ENCODE results near the gene TRIO.

The TRIO gene

DNA sequence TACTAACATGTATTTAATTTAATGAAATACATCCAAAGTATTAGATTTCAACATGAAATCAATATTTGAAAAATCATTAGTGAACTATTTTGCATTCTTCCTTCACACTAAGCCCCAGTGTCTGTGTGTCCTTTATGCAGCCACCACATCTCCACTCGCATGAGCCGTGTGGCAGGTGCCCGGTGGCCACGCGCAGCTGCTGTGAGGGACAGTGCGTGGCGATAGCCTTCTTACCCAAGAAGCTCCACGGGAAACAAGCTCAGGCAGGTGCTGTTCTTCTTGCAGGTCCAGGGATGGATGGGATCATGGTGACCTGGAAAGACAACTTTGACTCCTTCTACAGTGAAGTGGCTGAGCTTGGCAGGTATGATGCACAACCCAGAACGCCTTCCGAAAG, 359.1 kb downstream of the TRIO start:
- H2AFZ ChIP-seq (ENCODE audit: insufficient read depth, low read length, poor library complexity), result no peak overlapping the region
- no peak overlapping the region for H4K12ac ChIP-seq (ENCODE audit: low read depth, low read length)
- DNase-seq, result no peak
- H2BK120ac ChIP-seq (ENCODE audit: insufficient read depth, low read length, poor library complexity), result no peak overlapping the region
- H3K27me3 ChIP-seq (ENCODE audit: insufficient read depth, low read length), result no peaks in the 10 kb centered on the region
- no peaks in the 10 kb centered on the region for H3K4me1 ChIP-seq (ENCODE audit: control insufficient read depth in 1 of 2, insufficient read depth in 2 of 2, low read length in 2 of 2)
- H3K79me1 ChIP-seq (ENCODE audit: low read length), result no peaks in the 10 kb centered on the region
- no peak overlapping the region for H2BK5ac ChIP-seq (ENCODE audit: low read depth, low read length, poor library complexity)
- H3K27ac ChIP-seq (ENCODE audit: low read depth, low read length), result no peak overlapping the region
- H3K18ac ChIP-seq (ENCODE audit: low read length), result no peak overlapping the region
- no peak overlapping the region for H3K23ac ChIP-seq (ENCODE audit: low read length)
- no peak overlapping the region for H3K4ac ChIP-seq (ENCODE audit: low read depth, low read length)
- H4K8ac ChIP-seq (ENCODE audit: low read depth, low read length), result no peak overlapping the region
- no peak overlapping the region for H4K91ac ChIP-seq (ENCODE audit: low read depth, low read length)
- peaks cover 80 to 83% of the 10 kb centered on the region in 2 experiments for H3K36me3 ChIP-seq (ENCODE audit: control insufficient read depth in 1 of 2, insufficient read depth in 2 of 2, low read length in 2 of 2)
- no peak overlapping the region for H2BK12ac ChIP-seq (ENCODE audit: low read length)
- no peak overlapping the region for H3K9ac ChIP-seq (ENCODE audit: low read length)
- no peaks in the 10 kb centered on the region for H3K79me2 ChIP-seq (ENCODE audit: control insufficient read depth, insufficient read depth, low read length, poor library complexity)
- no peak overlapping the region for H2AK5ac ChIP-seq (ENCODE audit: low read length)
- H3K14ac ChIP-seq (ENCODE audit: low read length), result no peak overlapping the region
- no CpG with 5 or more reads among the region's 10 CpGs for WGBS (ENCODE audit: extremely low coverage, insufficient coverage, insufficient read length)
- H3K4me3 ChIP-seq (ENCODE audit: low read depth, low read length), result no peak overlapping the region
- H3K9me3 ChIP-seq (ENCODE audit: insufficient read depth, low read depth, low read length), result peaks cover 2% of the 10 kb centered on the region
- no peak overlapping the region for H3K4me2 ChIP-seq (ENCODE audit: low read length)

DNA sequence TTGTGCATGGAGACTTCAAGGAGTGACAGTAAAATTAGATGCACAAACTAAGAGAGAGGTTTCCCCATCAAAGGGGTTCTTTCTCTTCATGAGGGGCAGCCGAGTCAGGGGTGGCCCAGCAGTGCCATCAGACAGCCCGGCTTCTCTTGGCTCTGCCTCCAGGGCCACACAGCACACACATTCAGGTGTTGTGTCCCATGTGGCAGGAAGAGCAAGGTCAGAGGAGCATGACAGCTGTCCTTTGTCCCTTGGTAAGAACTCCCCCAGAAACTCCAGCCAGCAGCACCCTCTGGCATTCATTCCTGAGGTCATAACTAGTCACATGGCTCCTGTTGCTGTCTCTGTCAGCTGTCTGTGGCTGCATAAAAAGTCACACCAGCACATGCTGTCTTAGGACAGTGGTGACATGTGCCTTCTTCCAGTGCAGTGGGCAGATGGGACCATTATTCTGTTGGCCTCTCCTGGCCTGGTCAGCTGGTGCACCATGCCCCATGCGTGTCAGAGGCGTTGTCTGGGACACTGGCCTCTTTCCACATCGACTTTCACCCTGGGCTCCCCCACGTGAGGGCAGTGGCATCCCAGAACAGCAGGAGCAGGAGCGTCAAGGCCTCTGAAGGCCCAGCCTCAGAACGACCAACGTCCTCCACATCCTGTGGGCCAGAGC, 360.0 kb downstream of the TRIO start:
- no peak overlapping the region for H2AK5ac ChIP-seq (ENCODE audit: low read length)
- H2AFZ ChIP-seq (ENCODE audit: insufficient read depth, low read length, poor library complexity), result no peak overlapping the region
- H2BK5ac ChIP-seq (ENCODE audit: low read depth, low read length, poor library complexity), result no peak overlapping the region
- H3K14ac ChIP-seq (ENCODE audit: low read length), result no peak overlapping the region
- H3K18ac ChIP-seq (ENCODE audit: low read length), result no peak overlapping the region
- peaks cover 2% of the 10 kb centered on the region for H3K9me3 ChIP-seq (ENCODE audit: insufficient read depth, low read depth, low read length)
- no peak overlapping the region for H3K23ac ChIP-seq (ENCODE audit: low read length)
- no CpG with 5 or more reads among the region's 9 CpGs for WGBS (ENCODE audit: extremely low coverage, insufficient coverage, insufficient read length)
- H3K36me3 ChIP-seq (ENCODE audit: control insufficient read depth in 1 of 2, insufficient read depth in 2 of 2, low read length in 2 of 2), result peaks cover 82 to 83% of the 10 kb centered on the region in 2 experiments
- H3K9ac ChIP-seq (ENCODE audit: low read length), result no peak overlapping the region
- no peak overlapping the region for H4K12ac ChIP-seq (ENCODE audit: low read depth, low read length)
- H3K27me3 ChIP-seq (ENCODE audit: insufficient read depth, low read length), result no peaks in the 10 kb centered on the region
- no peak overlapping the region for H3K4me3 ChIP-seq (ENCODE audit: low read depth, low read length)
- DNase-seq, result no peak
- no peaks in the 10 kb centered on the region for H3K4me1 ChIP-seq (ENCODE audit: control insufficient read depth in 1 of 2, insufficient read depth in 2 of 2, low read length in 2 of 2)
- no peak overlapping the region for H2BK12ac ChIP-seq (ENCODE audit: low read length)
- H3K27ac ChIP-seq (ENCODE audit: low read depth, low read length), result no peak overlapping the region
- H4K8ac ChIP-seq (ENCODE audit: low read depth, low read length), result no peak overlapping the region
- H3K4ac ChIP-seq (ENCODE audit: low read depth, low read length), result no peak overlapping the region
- no peaks in the 10 kb centered on the region for H3K79me2 ChIP-seq (ENCODE audit: control insufficient read depth, insufficient read depth, low read length, poor library complexity)
- H3K4me2 ChIP-seq (ENCODE audit: low read length), result no peak overlapping the region
- H4K91ac ChIP-seq (ENCODE audit: low read depth, low read length), result no peak overlapping the region
- H3K79me1 ChIP-seq (ENCODE audit: low read length), result no peaks in the 10 kb centered on the region
- H2BK120ac ChIP-seq (ENCODE audit: insufficient read depth, low read length, poor library complexity), result no peak overlapping the region

DNA sequence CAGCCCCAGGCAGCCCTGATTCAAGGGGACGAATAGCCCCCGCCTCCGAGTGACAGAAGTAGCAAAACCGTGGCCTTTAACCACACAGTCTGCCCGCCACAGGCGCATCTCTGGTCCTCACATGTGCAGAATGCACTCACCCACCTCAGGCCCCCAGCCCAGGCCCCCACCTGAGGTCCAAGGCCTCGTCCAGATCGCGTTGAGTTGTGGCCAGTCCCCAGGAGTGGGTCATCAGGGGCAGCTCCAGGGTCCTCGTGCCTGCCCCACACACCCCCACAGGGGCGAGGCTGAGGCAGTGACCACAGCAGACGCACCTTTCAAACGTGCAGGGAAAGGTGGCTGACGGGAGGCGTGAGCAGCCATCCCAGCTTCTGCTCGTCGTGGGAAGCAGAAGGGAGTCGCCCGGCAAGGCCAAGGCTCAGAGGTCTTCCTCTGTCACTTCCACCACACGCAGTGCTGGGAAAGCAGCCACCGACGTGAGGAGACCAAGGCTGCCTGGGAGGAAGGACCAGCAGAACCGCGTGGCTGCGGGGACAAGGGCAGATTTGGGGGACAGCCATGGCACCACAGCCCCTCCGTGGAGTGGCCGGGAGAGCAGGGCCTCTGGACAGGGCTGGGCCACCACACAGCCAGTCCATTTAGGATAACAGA, 360.7 kb downstream of the TRIO start:
- Histone ChIP-seq H2BK12ac (ENCODE audit: low read length) (no peak overlapping the region), H4K91ac (ENCODE audit: low read depth, low read length) (no peak overlapping the region), H3K4me3 (ENCODE audit: low read depth, low read length) (no peak overlapping the region), H4K12ac (ENCODE audit: low read depth, low read length) (no peak overlapping the region), H3K9ac (ENCODE audit: low read length) (no peak overlapping the region), H4K8ac (ENCODE audit: low read depth, low read length) (no peak overlapping the region), H3K79me1 (ENCODE audit: low read length) (no peaks in the 10 kb centered on the region), H2AFZ (ENCODE audit: insufficient read depth, low read length, poor library complexity) (no peak overlapping the region), H3K36me3 (ENCODE audit: control insufficient read depth in 1 of 2, insufficient read depth in 2 of 2, low read length in 2 of 2) (peaks cover 82% of the 10 kb centered on the region in 2 experiments), H3K4me2 (ENCODE audit: low read length) (no peak overlapping the region), H3K14ac (ENCODE audit: low read length) (no peak overlapping the region), H2BK120ac (ENCODE audit: insufficient read depth, low read length, poor library complexity) (no peak overlapping the region), H3K27me3 (ENCODE audit: insufficient read depth, low read length) (no peaks in the 10 kb centered on the region), H2AK5ac (ENCODE audit: low read length) (no peak overlapping the region), H3K23ac (ENCODE audit: low read length) (no peak overlapping the region), H3K27ac (ENCODE audit: low read depth, low read length) (no peak overlapping the region), H3K4ac (ENCODE audit: low read depth, low read length) (no peak overlapping the region), H3K9me3 (ENCODE audit: insufficient read depth, low read depth, low read length) (peaks cover 2% of the 10 kb centered on the region), H3K4me1 (ENCODE audit: control insufficient read depth in 1 of 2, insufficient read depth in 2 of 2, low read length in 2 of 2) (no peaks in the 10 kb centered on the region), H3K18ac (ENCODE audit: low read length) (no peak overlapping the region), H3K79me2 (ENCODE audit: control insufficient read depth, insufficient read depth, low read length, poor library complexity) (no peaks in the 10 kb centered on the region), H2BK5ac (ENCODE audit: low read depth, low read length, poor library complexity) (no peak overlapping the region)
- DNase-seq, result no peak
- no CpG with 5 or more reads among the region's 27 CpGs for WGBS (ENCODE audit: extremely low coverage, insufficient coverage, insufficient read length)

DNA sequence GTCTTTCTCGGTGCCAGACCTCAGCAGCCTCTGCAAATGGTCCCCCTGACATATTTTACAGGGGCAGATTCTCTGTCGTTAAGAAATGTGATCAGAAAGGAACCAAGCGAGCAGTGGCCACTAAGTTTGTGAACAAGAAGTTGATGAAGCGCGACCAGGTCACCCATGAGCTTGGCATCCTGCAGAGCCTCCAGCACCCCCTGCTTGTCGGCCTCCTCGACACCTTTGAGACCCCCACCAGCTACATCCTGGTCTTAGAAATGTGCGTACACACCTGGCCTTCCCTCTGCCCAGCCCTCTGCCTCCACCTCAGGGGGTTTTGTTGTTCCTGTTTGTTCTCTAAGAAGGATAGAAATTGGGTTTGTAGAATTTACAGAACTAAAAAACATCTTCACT, 361.2 kb downstream of the TRIO start:
- Histone ChIP-seq H3K27me3 (ENCODE audit: insufficient read depth, low read length) (no peaks in the 10 kb centered on the region), H2BK5ac (ENCODE audit: low read depth, low read length, poor library complexity) (no peak overlapping the region), H4K91ac (ENCODE audit: low read depth, low read length) (no peak overlapping the region), H3K4ac (ENCODE audit: low read depth, low read length) (no peak overlapping the region), H3K14ac (ENCODE audit: low read length) (no peak overlapping the region), H3K27ac (ENCODE audit: low read depth, low read length) (no peak overlapping the region), H3K36me3 (ENCODE audit: control insufficient read depth in 1 of 2, insufficient read depth in 2 of 2, low read length in 2 of 2) (peaks cover 77% of the 10 kb centered on the region in 2 experiments), H4K12ac (ENCODE audit: low read depth, low read length) (no peak overlapping the region), H2AK5ac (ENCODE audit: low read length) (no peak overlapping the region), H3K4me3 (ENCODE audit: low read depth, low read length) (no peak overlapping the region), H3K79me1 (ENCODE audit: low read length) (no peaks in the 10 kb centered on the region), H2BK12ac (ENCODE audit: low read length) (no peak overlapping the region), H2BK120ac (ENCODE audit: insufficient read depth, low read length, poor library complexity) (no peak overlapping the region), H2AFZ (ENCODE audit: insufficient read depth, low read length, poor library complexity) (no peak overlapping the region), H3K18ac (ENCODE audit: low read length) (no peak overlapping the region), H3K9ac (ENCODE audit: low read length) (no peak overlapping the region), H3K9me3 (ENCODE audit: insufficient read depth, low read depth, low read length) (peaks cover 2% of the 10 kb centered on the region), H3K4me1 (ENCODE audit: control insufficient read depth in 1 of 2, insufficient read depth in 2 of 2, low read length in 2 of 2) (no peaks in the 10 kb centered on the region), H3K23ac (ENCODE audit: low read length) (no peak overlapping the region), H4K8ac (ENCODE audit: low read depth, low read length) (no peak overlapping the region), H3K79me2 (ENCODE audit: control insufficient read depth, insufficient read depth, low read length, poor library complexity) (no peaks in the 10 kb centered on the region), H3K4me2 (ENCODE audit: low read length) (no peak overlapping the region)
- WGBS (ENCODE audit: extremely low coverage, insufficient coverage, insufficient read length), result no CpG with 5 or more reads among the region's 8 CpGs
- no peak for DNase-seq

Measured in trophoblast cell (in vitro differentiated cells and primary cell).